GM13976 (cell line): ENCODE results near the gene METTL3.

Source experiments
- DNase-seq: peaks from one replicate; pipeline ENCODE4 v3.0.0; 2012; ENCODE audit warnings: low spot score
- in situ Hi-C: fragments of 300-500 bp; cut with MboI; formaldehyde crosslinking; loops from one replicate; pipeline ENCODE4 v1.12.0; 2022; ENCODE audit warnings: low sequenced_read_pairs, mixed read lengths, inconsistent platforms; ENCODE audit not compliant: unreplicated experiment
- TF ChIP-seq, protein P1 (sequence below): IDR thresholded peaks from 2 replicates; pipeline ENCODE4 v1.5.1; 2012; ENCODE audit warnings: borderline replicate concordance, mild to moderate bottlenecking; ENCODE audit not compliant: insufficient read depth; ENCODE audit errors: extremely low read depth, missing control alignments, control extremely low read depth

METTL3 gene

DNA sequence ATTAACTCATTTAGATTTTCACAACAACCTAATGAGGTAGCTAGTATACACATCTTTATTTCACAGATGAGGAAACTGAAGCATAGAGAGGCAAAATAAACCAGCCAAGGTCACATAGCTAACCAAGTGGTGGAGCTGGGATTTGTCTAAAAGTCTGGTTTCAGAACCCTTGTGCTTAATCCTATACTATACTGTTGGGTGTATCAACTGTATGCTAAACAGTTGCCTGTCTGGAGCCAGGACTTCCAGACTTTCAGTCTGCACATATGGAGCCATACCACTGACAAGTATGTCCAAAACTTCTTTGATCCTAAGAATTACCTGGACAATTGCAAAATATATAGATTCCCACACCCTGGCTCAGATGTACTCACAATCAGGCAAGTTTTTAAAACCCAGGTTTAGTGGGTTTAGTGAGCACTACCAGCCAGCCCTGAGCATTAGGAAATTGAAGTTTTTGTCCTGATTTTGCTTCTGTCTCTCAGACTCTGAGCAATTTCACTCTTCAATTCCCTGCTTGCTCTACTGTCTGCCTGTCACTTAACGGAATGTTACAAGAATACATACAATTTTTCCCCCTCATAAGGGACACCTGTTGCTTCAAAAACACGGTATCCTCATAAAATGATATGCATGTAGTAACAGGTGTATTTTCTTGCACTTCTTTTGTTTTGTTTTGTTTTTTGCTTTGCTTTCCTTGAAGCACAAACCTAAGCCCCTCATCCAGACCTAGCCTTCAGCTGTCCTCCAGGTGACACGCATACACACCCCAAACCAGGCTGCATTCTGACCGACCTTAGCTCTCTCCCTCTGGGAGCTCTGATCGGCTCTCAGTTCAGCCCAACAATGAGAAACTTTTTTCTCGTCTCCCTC lies 24.6 kb upstream of the METTL3 start:
- no peak for DNase-seq
- in situ Hi-C loops: no loop called here
- TF ChIP-seq, protein P1, sequence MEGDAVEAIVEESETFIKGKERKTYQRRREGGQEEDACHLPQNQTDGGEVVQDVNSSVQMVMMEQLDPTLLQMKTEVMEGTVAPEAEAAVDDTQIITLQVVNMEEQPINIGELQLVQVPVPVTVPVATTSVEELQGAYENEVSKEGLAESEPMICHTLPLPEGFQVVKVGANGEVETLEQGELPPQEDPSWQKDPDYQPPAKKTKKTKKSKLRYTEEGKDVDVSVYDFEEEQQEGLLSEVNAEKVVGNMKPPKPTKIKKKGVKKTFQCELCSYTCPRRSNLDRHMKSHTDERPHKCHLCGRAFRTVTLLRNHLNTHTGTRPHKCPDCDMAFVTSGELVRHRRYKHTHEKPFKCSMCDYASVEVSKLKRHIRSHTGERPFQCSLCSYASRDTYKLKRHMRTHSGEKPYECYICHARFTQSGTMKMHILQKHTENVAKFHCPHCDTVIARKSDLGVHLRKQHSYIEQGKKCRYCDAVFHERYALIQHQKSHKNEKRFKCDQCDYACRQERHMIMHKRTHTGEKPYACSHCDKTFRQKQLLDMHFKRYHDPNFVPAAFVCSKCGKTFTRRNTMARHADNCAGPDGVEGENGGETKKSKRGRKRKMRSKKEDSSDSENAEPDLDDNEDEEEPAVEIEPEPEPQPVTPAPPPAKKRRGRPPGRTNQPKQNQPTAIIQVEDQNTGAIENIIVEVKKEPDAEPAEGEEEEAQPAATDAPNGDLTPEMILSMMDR: no peak

DNA sequence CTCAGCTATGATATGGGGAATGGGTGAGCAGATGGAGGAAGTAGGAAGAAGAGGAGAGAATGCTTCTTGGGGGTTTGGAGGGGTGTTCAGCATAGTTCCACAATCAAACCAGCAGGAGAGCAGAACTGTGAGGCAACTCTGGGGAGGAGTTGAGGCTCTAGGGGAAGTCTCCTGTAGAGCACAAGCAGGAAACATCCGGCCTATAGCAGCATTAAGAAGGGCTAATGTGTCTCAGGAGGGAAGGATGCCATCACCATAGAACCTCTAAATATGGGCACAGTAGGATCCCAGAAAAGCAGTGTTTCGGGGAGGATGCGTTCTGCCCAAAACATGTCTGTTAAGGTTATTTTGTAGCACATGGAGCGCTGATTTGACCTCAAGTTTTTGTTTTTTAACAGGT lies 23.4 kb upstream of the METTL3 start:
- in situ Hi-C loops: no loop called here
- TF ChIP-seq, protein P1: no peak
- no peak for DNase-seq

DNA sequence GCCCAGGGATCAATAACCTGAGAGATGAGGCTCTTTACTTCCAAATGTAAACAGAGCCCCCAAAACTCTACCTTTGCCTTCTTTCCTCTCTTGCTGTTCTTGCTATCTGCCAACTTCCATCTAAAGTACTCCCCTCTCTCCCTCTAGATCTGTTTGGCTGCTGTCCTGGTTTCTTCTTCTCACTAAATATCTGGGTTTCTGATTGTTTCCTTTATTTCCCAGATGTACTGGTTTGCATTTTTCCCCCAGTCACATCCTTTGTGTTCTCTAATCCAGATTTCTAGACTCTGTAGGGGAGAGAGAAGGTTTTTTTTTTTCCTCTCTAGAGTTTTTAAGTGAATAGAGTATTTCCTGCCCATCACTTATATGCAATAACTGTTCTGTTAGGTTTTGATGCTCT lies 22.2 kb upstream of the METTL3 start:
- in situ Hi-C loops: no loop called here

DNA sequence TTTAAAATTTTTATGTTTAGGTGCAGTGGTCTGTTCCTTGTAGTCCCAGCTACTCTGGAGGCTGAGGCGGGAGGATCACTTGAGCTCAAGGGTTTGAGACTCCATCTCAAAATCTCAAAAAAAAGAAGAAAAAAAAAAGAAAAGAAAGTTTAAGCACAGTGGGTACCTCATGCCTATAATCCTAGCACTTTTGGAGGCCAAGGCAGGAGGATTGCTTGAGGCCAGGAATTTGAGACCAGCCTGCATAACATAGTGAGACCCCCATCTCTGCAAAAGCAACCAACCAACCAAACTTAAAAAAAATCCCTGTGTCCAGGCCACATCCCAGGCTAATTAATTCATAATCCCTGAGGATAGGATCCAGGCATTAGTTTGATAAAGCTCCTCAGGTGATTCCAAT lies 18.4 kb upstream of the METTL3 start:
- in situ Hi-C loops: no loop called here
- DNase-seq: no peak
- TF ChIP-seq, protein P1: no peak

More for the DNA sequence above, 22.2 kb upstream of the METTL3 start:
- DNase-seq: no peak
- TF ChIP-seq, protein P1: no peak

DNA sequence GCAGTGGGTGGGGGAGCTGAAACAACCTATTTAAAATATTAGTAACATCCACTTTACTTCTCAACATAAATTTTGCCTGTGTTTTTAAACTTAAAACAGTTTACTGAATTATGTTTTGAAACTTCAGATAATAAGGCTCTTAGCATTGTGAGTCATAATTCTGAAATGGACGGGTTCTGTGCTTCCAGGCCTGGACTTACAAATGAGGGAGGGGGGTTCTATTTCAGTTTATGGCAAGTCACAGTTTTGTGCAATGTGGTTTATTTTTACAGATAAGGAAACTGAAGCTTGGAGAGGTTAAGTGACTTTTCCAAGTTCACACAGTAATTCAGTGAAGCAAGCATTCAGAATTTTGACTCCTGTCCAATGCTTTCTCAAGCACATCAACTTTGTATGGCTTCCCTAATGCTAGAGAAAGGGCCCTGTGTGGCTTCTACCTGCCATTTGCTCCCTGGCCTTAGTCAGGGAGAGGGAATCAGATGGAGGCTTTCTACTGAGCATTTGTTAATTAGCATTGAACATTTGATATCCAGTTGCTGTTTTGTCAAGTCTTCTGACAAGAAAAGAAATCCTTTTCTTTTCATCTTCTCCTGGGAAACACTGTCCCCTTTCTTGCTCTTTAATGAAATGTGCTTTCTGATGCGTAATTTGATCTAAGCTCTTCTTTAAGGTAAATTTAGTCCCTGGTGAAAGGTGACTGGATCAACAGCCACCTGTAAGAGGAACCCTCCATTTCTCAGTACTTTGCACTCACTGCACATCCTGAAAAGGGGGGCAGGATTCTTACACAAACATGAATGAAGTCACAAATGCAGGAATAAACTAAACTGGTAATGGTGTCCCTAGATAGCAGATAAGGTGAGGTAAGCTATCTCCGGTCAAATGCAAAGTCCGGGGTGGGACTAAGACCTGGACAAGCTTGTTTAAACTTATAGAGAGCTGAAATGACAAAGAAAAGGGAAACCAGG lies 17.5 kb upstream of the METTL3 start:
- no peak for DNase-seq
- in situ Hi-C loops: no loop called here
- TF ChIP-seq, protein P1: no peak

DNA sequence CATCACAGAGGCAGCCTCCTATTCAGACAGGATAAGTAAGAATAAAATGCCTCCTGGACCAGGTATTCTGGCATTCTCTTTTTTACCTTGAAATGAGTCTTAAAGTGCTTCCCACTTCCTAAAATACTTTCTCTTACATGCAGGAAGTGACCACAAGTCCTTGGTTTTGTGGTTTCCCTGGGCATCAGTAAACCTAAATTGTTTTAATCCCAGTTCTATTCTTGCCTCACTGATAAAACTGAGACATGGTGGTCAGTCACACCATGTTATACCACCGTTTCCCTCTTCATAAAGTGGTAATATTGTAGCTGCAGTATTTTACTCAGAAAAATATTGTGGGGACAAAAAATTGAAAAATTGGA lies 16.2 kb upstream of the METTL3 start:
- TF ChIP-seq, protein P1: no peak
- in situ Hi-C loops: no loop called here
- DNase-seq: no peak
